ENCODE results near the gene ASF1B.
A peak's percentile ranks its signal among the peaks of the same experiment; 100 is the strongest.
"Not testable (repeated sequence)": the region's sequence is repeated elsewhere in the genome, so short reads cannot be mapped to it uniquely, and the experiment has no call there.

ASF1B gene

GRCh38 chr19:14136509-14137281 lies at the start of gene ASF1B:
Gene ASF1B, minus strand, starts transcription at chr19:14136589. Its CDS starts 133 bp downstream, at chr19:14136456.
- peak; percentile 95 to 97 for DNase-seq (ENCODE audit: low read depth in 2 of 2)

GRCh38 chr19:14185691-14186090 lies 49.3 kb upstream of the ASF1B start:
- not testable (repeated sequence) for DNase-seq (ENCODE audit: low read depth in 2 of 2)

DNA sequence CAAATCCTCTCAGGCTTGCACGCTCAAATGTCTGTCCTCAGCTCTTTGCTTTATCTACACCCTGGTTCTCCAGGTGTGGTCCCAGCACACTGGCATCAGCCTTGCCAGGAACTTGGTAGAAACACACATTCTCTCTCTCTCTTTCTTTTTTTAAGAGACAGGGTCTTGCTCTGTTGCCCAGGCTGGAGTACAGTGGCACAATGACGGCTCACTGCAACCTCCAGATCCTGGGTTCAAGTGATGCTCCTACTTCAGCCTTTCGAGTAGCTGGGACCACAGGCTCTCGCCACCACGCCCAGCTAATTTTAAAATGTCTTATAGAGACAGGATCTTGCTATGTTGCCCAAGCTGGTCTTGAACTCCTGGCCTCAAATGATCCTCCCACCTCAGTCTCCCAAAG lies 48.8 kb upstream of the ASF1B start:
- no peak for DNase-seq (ENCODE audit: low read depth in 2 of 2)

DNA sequence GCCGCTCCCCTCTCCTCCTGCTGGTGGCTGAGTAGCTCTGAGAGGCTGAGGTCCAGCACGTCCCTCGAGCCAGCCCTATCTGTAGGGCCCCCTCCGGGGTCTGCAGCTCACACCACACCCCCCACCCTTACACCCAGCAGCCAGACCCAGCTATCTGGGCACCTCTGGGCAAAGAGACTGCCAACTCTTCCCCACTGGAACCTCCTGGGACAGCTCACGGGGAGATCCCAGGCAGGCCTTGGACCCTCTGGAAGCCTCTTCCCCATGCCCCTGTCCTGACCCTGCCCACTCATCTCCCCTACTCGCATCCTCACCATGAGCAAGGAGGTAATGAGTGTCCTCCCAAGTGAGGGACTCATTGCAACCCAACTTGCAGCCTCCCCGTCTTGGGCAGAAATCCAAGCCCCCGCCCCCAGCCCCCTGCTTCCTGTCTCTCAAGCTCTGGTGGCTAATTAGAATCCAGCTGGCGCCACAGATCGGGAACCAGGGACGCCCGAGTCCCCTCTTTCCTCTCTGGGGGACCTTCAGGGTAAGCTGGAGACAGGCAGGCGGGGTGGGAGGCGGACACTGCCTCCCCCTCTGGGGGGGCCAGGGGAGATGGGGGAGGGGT lies 47.5 kb upstream of the ASF1B start:
- DNase-seq (ENCODE audit: low read depth in 2 of 2), result no peak

GRCh38 chr19:14182476-14182875 lies 46.1 kb upstream of the ASF1B start:
- no peak for DNase-seq (ENCODE audit: low read depth in 2 of 2)

DNA sequence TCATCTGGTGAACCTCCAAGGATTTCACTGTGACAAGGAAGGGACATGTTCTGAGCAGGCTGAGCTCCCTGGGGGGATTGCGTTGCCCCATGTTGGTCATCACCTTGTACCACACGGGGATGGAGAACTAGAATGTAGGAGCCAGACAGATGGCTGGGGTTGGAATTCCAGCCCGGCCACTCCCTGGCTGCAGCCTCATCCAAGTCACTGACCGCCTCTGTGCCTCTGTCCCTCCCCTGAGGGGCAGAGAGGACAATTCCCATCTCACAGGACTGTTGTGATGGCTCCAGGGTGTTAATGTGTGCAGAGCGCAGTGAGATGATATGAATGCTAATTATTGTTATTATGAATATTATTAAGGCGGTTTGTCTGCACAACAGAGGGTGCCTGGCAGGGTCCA lies 45.5 kb upstream of the ASF1B start:
- no peak for DNase-seq (ENCODE audit: low read depth in 2 of 2)

DNA sequence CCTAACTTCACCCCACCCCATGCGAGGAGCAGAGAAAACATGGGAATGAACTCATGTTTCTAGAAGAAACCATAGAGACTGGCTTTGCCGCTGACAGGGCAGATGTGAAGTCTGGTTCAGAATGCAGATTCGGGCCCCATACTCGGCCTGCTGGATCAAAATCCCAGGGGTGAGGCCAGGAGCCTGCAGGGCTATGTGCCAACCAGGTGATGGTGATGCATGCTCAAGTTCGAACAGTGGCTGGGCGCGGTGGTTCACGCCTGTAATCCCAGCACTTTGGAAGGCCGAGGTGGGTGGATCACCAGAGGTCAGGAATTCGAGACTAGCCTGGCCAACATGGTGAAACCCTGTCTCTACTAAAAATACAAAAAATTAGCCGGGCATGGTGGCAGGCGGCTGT lies 44.8 kb upstream of the ASF1B start:
- not testable (repeated sequence) for DNase-seq (ENCODE audit: low read depth in 2 of 2)

GRCh38 chr19:14177496-14178074 lies 41.2 kb upstream of the ASF1B start:
- DNase-seq (ENCODE audit: low read depth in 2 of 2), result no peak

- DNase-seq (ENCODE audit: low read depth in 2 of 2), result no peak
Observed at GRCh38 chr19:14175351-14175792, 39.0 kb upstream of the ASF1B start.

- no peak for DNase-seq (ENCODE audit: low read depth in 2 of 2)
Observed at GRCh38 chr19:14174883-14175282, 38.5 kb upstream of the ASF1B start.

DNA sequence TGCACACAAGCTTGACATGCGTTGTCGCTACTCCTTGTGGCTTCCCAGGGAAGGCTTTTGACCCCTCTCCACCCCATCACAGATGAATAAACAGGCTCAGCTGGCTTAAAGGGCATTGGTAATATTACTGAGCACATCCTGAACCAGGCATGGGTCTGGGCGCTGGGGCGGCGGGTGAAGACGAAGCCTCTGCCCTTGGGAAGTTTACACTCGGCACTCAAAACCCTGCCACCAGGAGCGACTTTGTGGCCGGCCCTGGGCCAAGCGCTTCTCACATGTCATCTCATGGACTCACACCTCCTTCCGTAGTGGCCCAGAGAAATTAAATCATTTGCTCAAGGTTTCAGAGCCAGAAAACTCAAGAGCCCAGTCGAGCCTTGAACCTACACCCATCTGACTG lies 32.6 kb upstream of the ASF1B start:
- DNase-seq (ENCODE audit: low read depth in 2 of 2), result no peak

DNA sequence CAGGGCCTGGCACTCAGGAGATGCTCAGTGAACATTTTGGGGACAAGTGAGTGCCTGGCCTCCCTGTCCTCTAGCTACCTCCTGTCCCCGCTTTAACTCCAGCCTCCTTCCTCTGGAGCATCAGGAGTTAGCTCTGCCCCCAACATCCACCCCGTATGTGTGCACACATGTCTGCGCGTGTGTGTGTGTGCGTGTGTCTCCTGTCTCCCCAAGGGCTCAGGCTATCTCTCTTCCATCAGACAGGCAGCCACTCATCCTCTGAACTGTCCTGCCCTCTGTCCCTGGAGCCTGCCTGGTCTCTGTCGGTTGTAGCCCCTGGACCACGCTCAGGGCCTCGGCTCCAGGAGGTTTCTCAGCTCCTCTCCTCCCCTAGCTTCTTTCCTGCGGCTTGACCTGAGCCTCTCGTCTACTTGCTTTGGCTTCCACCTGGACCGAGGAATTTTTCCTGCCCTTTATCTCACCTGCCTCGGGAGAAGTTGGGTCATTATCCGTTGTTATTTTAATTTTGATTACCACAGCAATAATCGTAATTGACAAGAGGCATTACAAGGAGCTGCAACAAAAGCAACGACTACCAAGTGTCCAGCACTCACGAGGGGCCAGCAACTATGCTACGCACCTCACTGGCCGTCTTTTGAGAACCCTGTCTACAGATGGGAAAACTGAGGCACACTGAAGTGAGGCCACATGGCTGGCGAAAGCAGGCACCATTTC lies 32.0 kb upstream of the ASF1B start:
- no peak for DNase-seq (ENCODE audit: low read depth in 2 of 2)

DNA sequence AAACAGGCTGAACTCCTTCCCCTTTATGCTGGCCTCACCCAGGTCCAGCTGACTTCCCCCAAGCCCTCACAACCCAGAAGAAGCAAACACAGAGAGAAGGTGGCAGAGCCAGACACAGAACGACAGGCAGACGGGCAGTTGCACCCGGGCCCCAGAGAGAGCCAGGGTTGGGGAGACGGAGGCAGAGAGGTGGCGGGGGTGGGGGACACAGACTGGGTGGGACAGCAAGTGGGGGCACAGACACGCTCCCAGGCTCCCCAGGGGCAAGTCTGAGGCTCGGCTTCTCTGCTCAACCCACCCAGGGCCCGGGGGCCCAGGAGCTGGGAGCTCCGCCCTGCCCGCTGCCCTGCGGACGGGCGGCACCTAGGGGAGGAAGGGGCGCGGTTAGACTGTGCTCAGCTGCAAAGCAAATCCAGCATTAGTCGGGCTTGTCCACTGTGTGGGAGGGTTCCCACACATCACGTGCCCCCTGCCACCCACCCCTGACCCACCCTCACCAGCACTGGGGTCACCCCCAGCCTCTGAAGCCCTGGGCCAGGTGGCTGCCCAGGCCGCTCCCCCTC lies 31.3 kb upstream of the ASF1B start:
- DNase-seq (ENCODE audit: low read depth in 2 of 2), result no peak

GRCh38 chr19:14166999-14167575 lies 30.7 kb upstream of the ASF1B start:
- DNase-seq (ENCODE audit: low read depth in 2 of 2), result no peak

- no peak for DNase-seq (ENCODE audit: low read depth in 2 of 2)
Observed at GRCh38 chr19:14165990-14166830, 29.8 kb upstream of the ASF1B start.

- DNase-seq (ENCODE audit: low read depth in 2 of 2), result no peak
Observed at GRCh38 chr19:14164724-14165493, 28.5 kb upstream of the ASF1B start.

GRCh38 chr19:14164082-14164481 lies 27.7 kb upstream of the ASF1B start:
- no peak for DNase-seq (ENCODE audit: low read depth in 2 of 2)

- DNase-seq (ENCODE audit: low read depth in 2 of 2), result no peak
Observed at GRCh38 chr19:14162871-14163297, 26.5 kb upstream of the ASF1B start.

DNA sequence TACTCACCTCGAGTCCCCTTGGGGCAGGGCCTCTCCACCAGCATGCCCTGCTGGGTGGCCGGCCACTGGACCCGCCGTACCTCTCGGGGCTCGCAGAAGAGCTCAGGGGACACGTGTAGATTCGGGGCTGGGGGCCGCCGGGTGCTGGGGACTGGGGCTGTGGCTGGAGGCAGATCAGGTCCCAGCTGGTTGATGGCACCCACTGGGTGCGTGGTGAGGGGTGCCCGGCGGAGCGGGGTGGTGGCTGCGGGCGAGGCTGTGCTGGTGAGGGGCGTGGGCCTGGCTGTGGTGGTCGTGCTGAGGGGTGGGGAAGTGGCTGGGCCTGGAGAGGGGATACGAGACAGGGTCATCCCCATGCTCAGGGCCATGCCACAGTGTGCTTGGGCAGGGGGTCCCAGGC lies 24.9 kb upstream of the ASF1B start:
- no peak for DNase-seq (ENCODE audit: low read depth in 2 of 2)

Data from stimulated activated CD8-positive, alpha-beta memory T cell treated with anti-CD3 and anti-CD28 coated beads, Interleukin-7, amount 100 ng/mL, for 4 hours (primary cell).